SH-SY5Y (cell line): ENCODE data around the gene SLC13A1.

Experiments used
- GATA2 ChIP-seq: IDR thresholded peaks from 2 replicates; pipeline ENCODE4 v1.6.1; 2011; ENCODE audit warnings: mild to moderate bottlenecking, low read depth, low read length
- GATA3 ChIP-seq: IDR thresholded peaks from 2 replicates; pipeline ENCODE4 v1.6.1; 2011; ENCODE audit warnings: low read depth, mild to moderate bottlenecking, low read length, moderate library complexity

DNA sequence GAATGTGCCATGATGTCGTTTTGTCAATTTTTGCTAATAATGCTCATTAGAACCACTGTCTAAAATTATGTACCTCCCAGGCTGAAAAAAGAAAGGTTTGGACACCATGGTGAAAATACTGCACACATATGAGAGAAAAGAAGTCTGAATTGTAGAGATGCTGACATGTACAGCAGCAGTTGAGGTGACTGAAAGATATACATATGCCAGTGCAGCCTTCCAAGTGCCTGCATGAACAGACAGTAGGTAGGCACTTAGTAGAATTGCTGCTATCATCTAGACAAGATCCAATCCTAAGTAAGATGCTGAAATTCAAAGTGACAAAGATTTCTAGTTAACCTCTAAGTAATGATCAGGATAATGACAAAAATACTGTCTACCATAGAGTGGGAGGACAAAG, 86.9 kb downstream of the SLC13A1 start:
- TF ChIP-seq GATA2 (no peak), GATA3 (no peak)
